CD4-positive, alpha-beta T cell treated with Interleukin-15 for 4 hours (primary cell): ENCODE measurements around the gene SPAG16.
"Not testable (repeated sequence)": the region's sequence is repeated elsewhere in the genome, so short reads cannot be mapped to it uniquely, and the experiment has no call there.

ENCODE experiments used
- DNase-seq: peaks from one replicate; pipeline ENCODE4 v3.0.0-alpha.2; 2020; ENCODE audit warnings: low spot score

SPAG16 gene

DNA sequence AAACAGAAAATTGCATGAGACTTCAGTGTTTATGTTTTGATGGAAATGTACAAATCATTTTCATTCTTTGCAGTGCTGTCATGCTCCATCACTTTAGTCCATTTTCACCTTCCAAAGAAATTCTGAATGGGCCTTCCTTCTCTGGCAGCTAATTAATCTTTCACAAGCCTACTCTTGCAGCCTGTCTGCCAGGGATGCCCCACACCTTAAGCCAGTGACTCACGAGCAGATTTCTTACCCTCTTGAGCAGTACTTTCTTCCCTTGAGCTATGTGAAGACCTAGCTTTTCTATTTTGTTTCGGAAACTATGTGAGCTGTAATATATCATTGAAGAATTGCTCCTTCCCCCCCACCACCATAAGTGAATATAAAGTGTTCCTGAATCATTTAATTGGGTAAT lies 722.3 kb downstream of the SPAG16 start:
- DNase-seq = no peak

DNA sequence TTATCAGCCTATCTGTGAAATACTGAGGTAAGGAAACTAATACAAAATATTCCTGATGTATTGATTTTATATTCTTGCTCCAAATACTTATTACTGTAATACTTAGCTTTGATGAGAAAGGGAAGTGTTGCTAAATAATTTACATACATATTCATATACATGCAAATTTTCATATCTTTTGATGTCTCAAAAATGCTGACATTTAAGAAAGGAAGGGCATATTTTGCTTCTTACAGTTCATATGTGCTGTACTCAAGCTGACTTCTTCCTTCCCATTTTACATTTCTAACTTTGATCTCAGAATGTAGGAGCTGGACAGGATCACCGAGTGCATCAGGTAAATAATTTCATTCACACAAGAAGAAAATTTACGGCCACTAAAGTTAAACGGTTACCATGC lies 727.4 kb downstream of the SPAG16 start:
- DNase-seq = no peak

DNA sequence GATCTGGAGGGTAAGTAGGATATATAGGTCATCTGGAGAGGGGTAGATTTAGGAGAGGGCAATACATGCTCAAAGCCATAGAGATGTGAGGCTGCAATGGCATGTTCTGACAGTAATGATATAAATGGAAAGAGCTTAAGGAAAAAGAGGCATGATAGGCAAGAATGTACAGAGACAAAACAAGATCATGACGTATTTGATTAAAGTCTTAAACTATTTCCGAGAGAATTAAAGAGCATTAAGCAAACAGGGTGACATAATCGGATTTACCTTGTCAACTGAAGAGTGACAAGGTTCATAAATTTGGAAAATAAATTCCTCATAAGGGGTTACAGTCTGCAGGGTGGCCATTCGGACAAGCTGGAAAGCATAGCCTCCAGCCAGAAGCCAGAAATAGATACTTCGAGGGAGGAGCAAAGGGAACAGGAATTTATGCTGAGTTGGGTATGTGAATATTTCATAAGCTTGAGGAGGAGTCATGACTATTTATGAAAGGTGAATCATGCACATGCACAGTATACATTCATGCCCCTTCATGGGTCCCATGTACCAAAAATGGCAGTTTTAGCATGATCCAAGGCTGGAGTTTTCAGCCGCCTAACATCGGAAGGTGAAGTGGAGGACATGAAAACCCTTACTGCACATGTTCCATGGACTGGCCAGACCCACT lies 730.4 kb downstream of the SPAG16 start:
- no peak for DNase-seq

DNA sequence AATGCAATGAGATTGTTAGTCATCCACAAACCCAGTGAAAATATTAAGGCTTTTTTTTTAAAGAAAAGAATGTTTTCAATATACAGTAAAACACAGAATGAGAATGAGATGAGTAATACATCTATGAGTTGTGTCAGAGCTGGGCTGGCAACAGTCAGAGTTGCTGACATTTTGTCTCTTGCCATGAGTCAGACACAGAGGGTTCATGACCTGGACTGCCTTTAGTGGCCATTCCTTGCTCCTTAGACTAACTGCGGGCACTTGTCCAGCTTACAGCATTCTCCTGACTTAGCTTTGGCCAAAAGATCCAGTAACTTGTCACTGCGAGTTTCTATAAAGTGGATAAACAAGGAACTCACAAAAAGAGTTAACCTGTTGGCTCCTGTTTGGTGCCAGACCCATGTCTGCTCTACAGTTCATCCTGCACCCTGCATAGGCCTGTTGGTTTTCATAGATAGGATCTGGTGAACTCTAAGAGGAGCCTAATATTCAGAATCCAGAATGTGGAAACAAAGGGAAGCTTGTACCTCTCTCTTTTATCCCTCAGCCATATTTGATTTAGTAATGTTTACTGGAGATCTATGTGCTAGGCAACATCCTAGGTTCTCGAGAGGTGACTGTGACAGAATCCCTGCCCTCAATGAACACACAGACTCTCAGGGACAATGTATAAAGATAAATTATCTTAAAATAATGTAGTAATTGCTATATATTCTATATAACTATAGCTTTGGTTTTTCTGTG lies 735.1 kb downstream of the SPAG16 start:
- no peak for DNase-seq

DNA sequence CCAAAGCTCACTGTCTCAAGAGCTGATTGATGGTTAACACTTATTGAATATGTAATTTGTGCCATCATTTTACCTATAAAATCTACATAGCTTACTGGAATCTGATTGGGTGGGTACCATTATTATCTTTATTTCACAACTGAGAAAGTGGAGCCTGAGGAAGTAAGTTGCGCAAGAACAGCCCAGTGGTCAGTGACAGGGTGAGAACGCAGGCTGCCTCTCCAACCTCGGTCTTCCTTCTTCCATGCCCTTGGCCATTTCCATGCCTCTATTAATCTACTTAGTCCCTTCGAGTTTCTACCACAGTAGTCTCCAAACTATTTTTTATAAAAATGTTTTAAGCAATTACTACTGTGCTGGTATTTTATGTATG lies 735.7 kb downstream of the SPAG16 start:
- no peak for DNase-seq

DNA sequence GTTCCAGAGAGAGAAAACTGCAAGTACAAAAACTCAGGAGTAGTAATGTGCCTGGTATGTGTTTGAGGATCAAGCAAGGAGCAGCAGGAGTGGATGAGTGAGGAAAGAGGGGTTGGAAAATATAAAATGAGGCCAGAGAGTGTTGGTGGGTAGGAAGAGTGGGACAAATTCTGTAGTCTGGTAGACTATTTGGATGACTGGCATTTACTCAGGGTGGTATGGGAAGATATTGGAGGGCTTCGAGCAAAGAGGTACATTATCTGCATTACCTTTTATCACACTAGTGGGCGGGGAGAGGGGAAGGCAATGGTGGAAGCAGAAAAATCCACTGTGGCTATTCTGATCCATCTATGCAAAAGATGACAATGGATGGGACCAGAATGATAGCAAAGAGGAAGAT lies 744.9 kb downstream of the SPAG16 start:
- DNase-seq = no peak

DNA sequence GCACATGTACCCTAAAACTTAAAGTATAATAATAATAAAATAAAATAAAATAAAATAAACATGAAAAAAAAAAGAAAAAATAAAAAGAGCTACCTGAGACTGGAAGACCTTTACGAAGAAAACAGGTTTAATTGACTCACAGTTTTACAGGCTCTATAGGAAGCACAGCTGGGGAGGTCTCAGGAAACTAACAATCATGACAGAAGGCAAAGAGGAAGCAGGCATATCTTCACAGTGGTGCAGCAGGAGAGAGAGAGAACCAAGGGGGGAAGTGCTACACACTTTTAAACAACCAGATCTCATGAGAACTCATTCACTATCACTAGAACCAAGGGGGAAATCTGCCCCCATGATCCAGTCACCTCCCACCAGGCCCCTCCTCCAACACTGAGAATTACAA lies 747.3 kb downstream of the SPAG16 start:
- DNase-seq = no peak

DNA sequence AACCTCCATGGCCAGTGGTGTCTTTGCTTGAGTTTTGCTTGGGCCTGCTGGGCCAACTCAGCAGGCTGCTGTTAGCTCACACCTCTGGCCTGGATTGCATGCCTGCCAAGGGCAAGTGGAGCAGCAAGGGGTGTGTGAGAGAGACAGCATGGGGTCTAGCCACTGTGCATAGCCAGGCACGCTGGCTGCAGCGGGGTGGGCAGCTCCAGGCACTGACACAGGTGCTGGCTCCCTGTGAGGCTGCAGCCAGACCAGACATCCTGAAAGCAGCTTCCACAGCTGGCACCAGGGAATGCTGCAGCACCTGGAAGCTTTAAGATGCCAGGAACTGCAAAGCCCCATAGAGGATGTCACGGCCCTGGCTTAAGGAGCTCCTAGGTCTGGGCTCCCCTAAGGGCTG lies 750.2 kb downstream of the SPAG16 start:
- no peak for DNase-seq

DNA sequence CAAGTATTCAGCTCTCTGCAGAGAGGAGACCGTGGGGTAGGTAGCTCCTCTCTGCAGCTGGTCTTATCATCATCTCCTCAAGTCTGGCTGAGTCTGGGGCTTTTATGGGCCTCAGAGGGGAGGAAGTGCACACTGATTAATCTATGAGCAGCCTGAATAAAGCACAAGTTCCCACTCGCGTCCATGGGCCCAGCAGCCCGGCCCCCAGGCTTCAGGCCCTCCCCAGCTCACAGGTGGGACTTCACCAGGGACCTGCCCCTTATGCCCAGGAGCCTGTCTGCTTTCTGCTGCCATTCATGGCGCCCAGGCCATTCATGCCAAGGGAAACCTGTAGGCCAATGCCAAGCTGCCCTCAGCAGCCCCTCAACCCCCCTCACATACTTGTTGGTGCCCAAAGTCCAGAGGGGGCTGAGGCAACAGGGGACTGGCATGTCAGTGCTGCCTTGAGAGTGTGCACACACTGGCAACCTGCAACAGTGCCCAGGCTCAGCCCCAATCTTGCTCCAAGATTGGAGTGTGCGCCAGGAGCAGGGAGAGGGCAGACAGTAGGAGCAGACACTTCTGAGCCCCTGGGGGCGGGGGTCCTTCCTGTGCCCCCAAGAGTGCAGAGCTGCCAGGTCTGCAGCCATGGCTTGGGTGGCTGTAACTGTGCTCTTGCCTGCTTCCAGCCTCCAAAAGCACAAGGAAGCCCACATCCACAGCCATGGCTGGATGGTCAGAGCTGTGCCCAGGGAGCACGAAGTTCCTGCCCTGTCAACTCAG lies 751.0 kb downstream of the SPAG16 start:
- DNase-seq = no peak

DNA sequence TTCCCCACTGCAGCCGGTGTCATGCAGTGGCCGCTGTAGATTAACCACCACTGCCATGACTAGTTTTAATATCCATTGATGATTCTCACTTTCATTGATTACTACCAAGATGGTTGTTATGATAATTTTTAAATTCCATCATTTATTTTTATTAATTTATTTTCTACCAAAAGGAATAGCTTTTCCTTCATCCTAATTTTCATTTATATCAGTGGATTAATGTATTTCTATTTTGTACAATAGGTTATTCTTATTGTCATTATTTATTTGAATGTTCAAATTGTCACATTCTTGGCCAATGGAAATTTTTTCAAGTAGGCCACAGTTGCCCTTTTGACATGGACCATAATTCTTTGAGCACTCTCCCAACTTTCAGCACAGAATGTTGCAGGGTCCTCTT lies 751.7 kb downstream of the SPAG16 start:
- DNase-seq = no peak

DNA sequence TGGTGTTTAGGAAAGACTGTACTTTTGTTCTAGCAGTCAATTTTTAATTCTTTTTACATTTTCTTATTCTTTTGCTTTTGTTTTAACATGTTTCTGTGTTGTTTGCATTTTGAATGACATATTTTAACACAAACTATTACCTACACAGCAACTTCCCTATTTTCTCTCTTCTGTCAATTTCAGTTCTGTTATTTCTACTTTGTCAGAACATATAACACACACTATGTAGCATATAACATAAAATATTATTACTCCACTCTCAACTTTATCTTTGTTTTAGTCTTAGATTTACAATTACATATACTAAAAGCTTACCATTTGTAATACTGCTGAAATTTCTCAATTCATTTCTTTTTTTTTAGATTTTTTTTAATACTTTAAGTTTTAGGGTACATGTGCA lies 753.9 kb downstream of the SPAG16 start:
- no peak for DNase-seq

DNA sequence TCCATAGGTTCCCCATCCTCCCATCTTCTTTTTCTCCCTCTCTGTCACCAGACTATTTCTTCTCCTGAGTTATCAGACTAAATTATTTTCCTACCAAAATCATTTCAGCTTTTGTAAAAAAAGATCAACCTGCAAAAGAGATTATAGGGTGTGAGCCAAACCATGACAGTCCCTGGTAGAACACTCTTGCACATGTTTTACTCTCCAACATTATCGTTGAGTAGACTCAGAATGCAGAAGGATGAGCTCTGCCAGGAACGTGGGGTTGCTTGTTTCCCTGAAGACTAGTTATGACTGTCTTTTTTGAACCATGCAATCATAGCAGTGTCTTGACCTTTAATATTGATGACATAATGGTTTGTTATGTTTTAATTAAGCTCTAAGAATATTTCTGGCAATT lies 766.5 kb downstream of the SPAG16 start:
- DNase-seq = no peak

DNA sequence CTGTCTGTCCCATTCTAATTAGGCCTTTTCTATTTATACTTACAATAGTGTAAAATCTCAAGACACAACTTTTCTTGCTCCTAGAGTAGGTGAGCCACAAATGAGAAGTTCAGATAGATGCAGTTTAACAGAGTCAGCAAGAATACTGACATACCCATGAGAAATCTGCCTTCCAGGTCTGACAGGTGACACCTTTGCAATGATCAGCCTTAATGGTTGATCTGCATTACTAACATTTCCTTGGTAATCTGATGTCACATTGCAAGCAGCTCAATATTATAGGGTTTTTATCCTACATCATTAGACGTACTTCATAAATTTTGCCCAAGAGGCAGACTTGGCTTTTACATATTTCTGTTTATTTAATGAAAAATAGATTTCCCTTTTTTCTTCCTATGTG lies 767.3 kb downstream of the SPAG16 start:
- DNase-seq = no peak

DNA sequence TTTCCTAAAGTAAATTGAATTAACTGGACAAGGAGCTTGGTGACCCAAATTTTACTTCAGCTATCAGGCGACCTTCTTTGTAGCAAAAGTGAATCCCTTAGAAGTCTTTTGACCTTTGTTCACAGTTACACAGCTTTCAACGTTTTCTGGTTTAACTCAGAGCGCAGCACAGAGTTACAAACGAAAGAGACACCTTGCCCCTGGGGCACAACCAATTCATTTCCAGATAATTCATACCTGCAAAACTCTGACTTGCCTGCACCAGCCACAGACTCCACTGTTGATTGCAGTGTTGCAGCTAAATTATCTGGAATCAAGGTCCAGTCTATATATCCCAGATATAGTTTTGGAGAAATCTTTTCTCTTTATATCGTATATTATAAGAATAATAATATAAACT lies 768.0 kb downstream of the SPAG16 start:
- no peak for DNase-seq

DNA sequence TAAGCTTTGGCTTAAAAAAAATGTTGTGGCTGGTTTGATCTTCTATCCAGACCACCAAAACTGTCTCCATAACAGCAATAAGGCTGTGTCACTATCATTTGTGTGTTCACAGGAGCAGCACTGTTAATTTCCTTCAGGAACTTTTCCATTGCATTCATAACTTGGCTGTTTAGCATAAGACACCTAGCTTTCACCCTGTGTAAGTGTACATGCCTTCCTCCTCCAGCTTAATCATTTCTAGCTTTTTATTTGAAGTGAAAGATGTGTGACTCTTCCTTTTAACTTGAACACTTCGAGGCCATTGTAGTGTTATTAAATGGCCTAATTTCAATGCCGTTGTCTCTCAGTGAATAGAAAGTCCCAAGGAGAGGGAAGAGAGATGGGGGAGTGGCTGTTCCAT lies 773.7 kb downstream of the SPAG16 start:
- DNase-seq = no peak

DNA sequence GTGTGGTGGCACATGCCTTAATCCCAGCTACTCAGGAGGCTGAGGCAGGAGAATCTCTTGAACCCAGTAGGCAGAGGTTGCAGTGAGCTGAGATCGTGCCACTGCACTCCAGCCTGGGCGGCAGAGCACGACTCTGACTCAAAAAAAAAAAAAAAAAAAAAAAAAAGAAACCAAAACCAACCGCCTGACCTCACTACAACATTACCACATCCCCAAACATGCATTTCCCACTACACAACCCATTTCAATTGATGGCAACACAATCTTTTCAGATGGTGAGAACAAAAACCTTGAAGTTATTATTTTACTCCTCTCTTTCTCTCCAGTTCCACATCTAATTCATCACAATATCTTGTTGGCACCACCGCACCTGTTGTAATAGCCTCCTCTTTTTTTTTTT lies 778.0 kb downstream of the SPAG16 start:
- DNase-seq = not testable (repeated sequence)

DNA sequence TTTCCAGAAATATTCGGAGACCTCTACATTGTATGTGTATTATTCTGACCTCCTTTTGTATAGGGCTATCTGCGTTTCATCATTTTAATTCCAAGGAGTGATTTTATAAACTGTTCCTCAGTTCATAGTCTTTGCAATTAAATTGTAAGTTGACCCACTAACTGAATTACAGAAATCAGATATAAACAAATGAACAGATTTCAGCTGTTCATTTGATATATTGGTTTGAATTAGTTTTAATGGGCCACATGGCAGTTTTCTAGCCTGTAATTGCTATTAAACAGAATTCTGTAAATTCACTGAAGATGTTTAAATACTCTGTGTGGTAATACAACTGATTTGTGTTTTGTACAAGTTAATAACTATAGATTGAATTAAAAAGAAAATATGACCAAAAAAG lies 780.2 kb downstream of the SPAG16 start:
- no peak for DNase-seq

DNA sequence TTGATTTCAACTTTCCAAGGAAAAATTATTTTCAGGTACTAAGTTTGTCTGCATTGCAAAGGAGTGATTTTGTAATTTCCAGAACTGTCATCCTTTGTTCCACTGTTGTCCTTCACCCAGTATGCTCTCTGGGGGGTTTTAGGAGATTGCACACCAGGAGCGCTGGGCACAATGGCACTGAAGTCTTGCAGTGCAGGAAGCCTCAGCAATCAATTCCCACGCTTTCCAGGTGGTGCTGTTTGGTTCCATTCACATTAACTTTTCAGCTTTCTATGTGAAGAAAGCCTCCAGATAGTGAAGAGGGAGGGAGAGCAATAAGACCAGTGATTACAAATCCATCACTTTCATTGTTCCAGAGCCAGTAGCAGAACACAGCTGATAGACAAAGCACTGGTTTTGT lies 782.6 kb downstream of the SPAG16 start:
- no peak for DNase-seq

DNA sequence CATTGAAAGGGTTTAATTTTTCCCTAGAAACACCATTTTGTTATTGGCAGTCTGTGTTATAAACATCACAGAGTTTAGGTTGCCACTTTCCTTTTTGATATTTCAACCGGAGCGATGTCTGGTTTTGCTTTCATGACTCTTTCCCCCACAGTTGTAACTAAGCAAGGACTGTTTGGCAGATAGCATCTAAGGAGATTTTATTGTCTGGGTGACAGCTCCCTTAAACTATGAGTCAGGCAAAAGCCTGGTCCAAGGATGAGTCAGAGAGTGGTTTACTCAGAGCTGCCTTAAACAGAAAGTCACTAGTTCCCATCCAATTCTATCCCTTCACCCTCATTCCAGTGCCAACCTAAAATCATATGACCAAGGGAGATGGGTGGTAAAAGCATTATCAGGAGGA lies 785.0 kb downstream of the SPAG16 start:
- DNase-seq = no peak

DNA sequence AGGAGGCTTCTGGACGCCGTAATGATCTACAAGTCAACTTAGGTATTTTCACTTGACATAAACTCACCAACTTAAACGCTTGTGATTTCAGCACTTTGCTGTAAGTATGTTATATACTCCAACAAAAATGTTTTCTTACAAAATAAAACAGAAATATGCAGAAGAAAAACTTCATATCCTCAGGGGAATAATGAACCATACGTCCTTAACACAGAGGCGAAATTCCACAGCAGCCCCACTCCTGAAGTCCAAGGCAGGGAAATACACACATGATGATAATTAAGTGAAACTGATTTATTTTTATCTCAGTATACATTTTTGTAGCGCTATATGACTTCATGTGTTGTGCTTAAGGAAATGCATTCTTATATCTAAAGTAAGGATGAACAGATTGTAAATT lies 791.2 kb downstream of the SPAG16 start:
- no peak for DNase-seq

DNA sequence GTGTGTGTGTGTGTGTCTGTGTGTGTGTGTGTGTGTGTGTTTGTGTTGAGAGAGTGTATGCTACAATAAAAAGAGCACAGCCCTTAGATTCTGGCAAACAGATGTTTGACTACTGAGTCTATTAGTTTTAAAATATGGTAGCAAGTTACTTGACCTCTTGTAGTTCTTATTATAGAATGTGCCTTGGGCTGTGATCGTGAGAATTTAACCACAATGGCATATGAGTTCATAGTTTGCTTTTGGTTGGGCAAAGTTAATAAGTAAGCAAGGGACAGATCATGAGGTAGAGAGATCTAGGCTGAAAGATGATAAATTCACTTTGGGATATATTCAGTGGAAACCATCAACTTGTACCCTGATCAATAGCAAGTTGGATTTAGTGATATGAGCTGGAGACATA lies 792.3 kb downstream of the SPAG16 start:
- DNase-seq = no peak

DNA sequence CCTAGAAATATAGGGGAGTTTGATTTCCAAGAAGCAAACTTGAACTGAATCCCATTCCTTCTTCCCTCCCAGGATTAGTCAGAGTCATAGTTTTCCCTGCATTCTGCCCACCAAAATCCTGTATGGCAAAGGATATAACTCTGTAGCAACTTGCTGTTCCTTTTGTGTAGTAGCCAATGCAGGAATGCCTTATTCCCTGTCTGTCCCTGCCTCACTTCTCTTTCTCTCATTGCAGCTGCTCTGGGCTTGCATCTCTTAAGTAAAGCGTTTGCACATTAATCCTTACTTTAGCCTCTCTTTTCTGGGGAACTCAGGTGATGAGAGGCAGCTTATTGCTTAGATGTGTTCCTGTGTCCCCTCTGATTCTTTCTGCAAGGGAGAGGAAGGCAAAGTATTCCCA lies 793.5 kb downstream of the SPAG16 start:
- DNase-seq = no peak

DNA sequence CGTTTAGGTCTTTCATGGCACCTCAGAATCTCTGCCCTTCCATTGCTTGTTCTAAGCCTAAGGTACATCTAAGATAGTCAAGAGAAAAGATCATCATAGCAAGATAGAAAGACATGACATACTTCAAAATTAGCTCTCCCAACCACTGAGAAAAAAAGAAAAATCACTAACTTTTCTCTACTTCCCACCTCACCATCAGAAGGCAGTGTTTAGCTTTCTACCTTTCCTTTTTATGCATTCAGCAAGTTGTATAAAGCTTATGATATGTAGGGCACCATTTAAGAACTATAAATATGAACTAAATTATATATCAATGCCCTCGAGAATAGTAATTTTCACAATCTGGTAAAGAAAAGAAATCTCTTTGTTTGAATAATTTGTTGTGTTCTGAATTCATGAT lies 794.8 kb downstream of the SPAG16 start:
- DNase-seq = no peak
